GM18520 (cell line): Measurements from ENCODE around the gene IFNA8.
"Not testable (repeated sequence)": the region's sequence is repeated elsewhere in the genome, so short reads cannot be mapped to it uniquely, and the experiment has no call there.

Source experiments
- ATAC-seq: cut with Tn5 transposase; IDR thresholded peaks from one replicate; pipeline ENCODE4 v1.9.1; 2021; ENCODE audit not compliant: unreplicated experiment

IFNA8 gene

GRCh38 chr9:21428235-21428634, 19.3 kb downstream of the IFNA8 start:
- ATAC-seq = no peak

- no peak for ATAC-seq
Measured at GRCh38 chr9:21429191-21429590, 20.3 kb downstream of the IFNA8 start.

GRCh38 chr9:21432672-21433425, 23.9 kb downstream of the IFNA8 start:
- no peak for ATAC-seq

GRCh38 chr9:21434202-21435014, 25.5 kb downstream of the IFNA8 start:
- ATAC-seq = no peak

GRCh38 chr9:21435015-21435383, 26.1 kb downstream of the IFNA8 start:
- not testable (repeated sequence) for ATAC-seq

GRCh38 chr9:21440139-21440538, 31.2 kb downstream of the IFNA8 start, which contains the start of gene IFNA1:
TSS of gene IFNA1 (plus strand) at chr9:21440439. CDS start at chr9:21440508, 69 bp downstream.
- ATAC-seq = no peak

GRCh38 chr9:21443849-21444625, 35.1 kb downstream of the IFNA8 start:
- ATAC-seq = peak; percentile 88

- not testable (repeated sequence) for ATAC-seq
Measured at GRCh38 chr9:21449312-21449711, 40.4 kb downstream of the IFNA8 start.

GRCh38 chr9:21450733-21451394, 41.9 kb downstream of the IFNA8 start:
- no peak for ATAC-seq

- ATAC-seq = no peak
Measured at GRCh38 chr9:21452681-21453080, 43.8 kb downstream of the IFNA8 start.

- ATAC-seq = no peak
Measured at GRCh38 chr9:21454149-21454548, 45.2 kb downstream of the IFNA8 start.

GRCh38 chr9:21455320-21455719, 46.4 kb downstream of the IFNA8 start:
- ATAC-seq = peak; percentile 63
